Measurements from ENCODE around the gene PDIA6.

- TF ChIP-seq RAD21 (IDR thresholded peaks at IDR 0.05): no peak
- TF ChIP-seq CTCF (IDR thresholded peaks at IDR 0.05; ENCODE audit: low read depth, low read length, missing input control): no peak
- no peak for TF ChIP-seq EGR1 (IDR thresholded peaks at IDR 0.05; ENCODE audit: low read depth in 2 of 2)
- TF ChIP-seq MAX (IDR thresholded peaks at IDR 0.05): no peak
- TF ChIP-seq TAF1 (conservative IDR thresholded peaks at IDR 0.05): no peak
- TF ChIP-seq FOXA1 (IDR thresholded peaks at IDR 0.05): no peak
- no peak for TF ChIP-seq REST (IDR thresholded peaks at IDR 0.05)
- TF ChIP-seq YY1 (IDR thresholded peaks at IDR 0.05): no peak
- TF ChIP-seq ATF3 (IDR thresholded peaks at IDR 0.05): no peak
- no peak for TF ChIP-seq RXRA (IDR thresholded peaks at IDR 0.05)
- TF ChIP-seq ZBTB33 (IDR thresholded peaks at IDR 0.05): no peak
- no peak for TF ChIP-seq JUND (IDR thresholded peaks at IDR 0.05)
- no peak for TF ChIP-seq GABPA (IDR thresholded peaks at IDR 0.05 in 1 of 2, conservative IDR thresholded peaks at IDR 0.05 in 1 of 2)
Observed at GRCh38 chr2:10798783-10799182, 13.8 kb downstream of the PDIA6 start.
